ENCODE results near the gene TP53INP2.
"Not testable (repeated sequence)": the region's sequence is repeated elsewhere in the genome, so short reads cannot be mapped to it uniquely, and the experiment has no call there.

TP53INP2 gene

GRCh38 chr20:34722560-34722959 is 18.4 kb downstream of the TP53INP2 start:
- DNase-seq (ENCODE audit: low spot score): not testable (repeated sequence)

- DNase-seq (ENCODE audit: low spot score): no peak
Measured at GRCh38 chr20:34724172-34724571, 20.0 kb downstream of the TP53INP2 start.

GRCh38 chr20:34729416-34729815 is 25.3 kb downstream of the TP53INP2 start:
- DNase-seq (ENCODE audit: low spot score): no peak

GRCh38 chr20:34732523-34732922 is 28.4 kb downstream of the TP53INP2 start:
- DNase-seq (ENCODE audit: low spot score): no peak

- no peak for DNase-seq (ENCODE audit: low spot score)
Measured at GRCh38 chr20:34736106-34736735, 32.1 kb downstream of the TP53INP2 start.

DNA sequence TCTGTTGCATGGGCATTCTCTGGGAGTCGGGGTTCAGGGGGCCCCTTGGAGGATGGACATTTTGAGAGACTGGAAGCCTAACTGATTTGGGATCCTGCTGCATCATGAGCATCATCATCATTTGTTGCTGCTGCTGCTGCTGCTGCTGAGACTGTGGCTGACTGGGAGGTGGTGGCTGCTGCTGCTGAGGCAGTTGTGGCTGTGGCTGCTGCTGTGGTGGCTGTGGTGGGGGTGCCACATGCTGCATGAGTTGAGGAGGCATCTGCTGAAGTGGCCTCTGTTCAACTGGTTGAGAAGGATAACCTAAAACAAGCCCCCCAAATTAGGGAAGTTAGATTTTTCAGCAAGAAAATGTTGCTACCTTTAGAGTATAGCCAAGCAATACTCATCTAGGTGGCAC is 38.9 kb downstream of the TP53INP2 start:
- DNase-seq (ENCODE audit: low spot score): no peak

GRCh38 chr20:34744340-34744739 is 40.2 kb downstream of the TP53INP2 start:
- DNase-seq (ENCODE audit: low spot score): no peak

GRCh38 chr20:34744847-34745246 is 40.7 kb downstream of the TP53INP2 start:
- DNase-seq (ENCODE audit: low spot score): no peak

GRCh38 chr20:34746674-34747073 is 42.5 kb downstream of the TP53INP2 start:
- DNase-seq (ENCODE audit: low spot score): no peak

GRCh38 chr20:34747479-34747878 is 43.3 kb downstream of the TP53INP2 start:
- no peak for DNase-seq (ENCODE audit: low spot score)

DNA sequence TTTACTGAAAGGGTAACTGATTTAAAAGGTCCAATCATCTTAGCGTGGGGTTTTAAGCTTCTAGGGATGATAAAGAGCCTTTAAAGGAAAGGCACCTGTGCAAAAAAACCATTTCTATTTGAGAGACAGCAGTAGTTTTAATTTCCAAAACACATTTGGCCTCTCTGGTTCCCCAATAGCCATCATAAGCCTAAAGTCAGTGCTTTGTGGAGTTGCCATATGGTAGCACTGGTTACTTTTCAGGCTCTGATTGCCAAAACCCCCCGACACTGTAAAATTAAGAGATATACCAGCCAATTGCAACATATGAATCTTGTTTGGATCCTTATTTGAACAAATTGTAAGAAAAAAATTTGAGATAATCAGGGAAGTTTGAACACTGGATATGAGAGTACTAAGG is 44.6 kb downstream of the TP53INP2 start:
- DNase-seq (ENCODE audit: low spot score): no peak

DNA sequence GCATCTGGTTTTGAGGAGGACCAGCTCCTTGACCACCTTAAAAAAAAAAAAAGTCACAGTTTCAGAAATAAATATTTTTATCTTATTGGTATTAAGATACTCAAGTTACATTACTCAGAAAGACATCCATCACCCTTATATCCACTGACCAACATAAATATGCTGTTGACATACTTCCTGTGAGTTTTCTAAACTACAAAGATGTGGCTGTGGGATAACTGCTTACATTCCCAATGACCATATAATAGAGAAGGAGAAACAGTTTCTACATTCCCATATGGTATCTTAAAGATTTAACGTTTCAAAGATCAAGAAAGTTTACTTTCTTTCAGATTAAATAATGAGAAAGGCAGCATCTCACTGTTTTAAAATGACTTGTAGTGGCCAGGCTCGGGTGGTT is 46.3 kb downstream of the TP53INP2 start:
- no peak for DNase-seq (ENCODE audit: low spot score)

DNA sequence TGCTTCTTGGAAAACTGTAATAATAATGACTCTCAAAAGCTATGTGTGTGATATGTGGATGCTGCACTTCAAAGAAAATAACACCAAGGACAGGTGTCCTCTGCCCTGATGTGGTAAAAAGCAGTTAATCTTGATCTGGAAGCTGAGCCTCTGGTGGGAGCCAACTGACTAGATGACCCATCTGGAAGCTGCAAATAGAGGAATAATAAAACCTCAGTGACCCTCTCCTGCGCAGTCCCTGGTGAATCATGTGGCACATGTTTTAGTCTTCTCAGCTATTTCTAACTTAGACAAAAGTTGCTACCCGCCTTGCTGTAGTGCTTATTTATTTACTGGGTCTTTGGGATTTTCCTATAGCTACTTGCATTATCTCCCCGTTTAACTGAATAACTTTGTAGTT is 47.3 kb downstream of the TP53INP2 start:
- no peak for DNase-seq (ENCODE audit: low spot score)

GRCh38 chr20:34753706-34754461 is 49.7 kb downstream of the TP53INP2 start:
- no peak for DNase-seq (ENCODE audit: low spot score)

GRCh38 chr20:34754611-34755010 is 50.5 kb downstream of the TP53INP2 start:
- DNase-seq (ENCODE audit: low spot score): no peak

DNA sequence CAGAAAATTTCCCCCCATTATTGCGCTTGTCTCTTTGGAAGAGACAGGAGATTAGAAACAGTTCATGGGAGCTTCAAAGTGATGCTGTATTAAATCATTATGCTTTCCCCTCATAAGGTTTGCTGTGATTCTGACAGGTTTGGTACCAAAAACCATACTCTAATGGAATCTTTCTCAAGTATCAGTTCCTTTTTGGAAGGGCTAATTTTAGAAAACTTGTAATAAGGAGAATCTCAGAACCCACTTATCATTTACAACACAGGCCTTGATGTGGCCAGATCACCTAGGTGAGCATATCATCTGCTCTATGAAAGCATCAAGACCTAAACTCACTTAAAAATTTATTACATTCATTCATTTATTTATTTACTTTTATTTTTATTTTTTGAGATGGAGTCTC is 51.2 kb downstream of the TP53INP2 start:
- no peak for DNase-seq (ENCODE audit: low spot score)

GRCh38 chr20:34762031-34762555 is 57.9 kb downstream of the TP53INP2 start:
- no peak for DNase-seq (ENCODE audit: low spot score)

Measured in COLO829 (cell line).